Measurements from ENCODE around the gene ICAM5. TPM values are rescaled to one million over a fixed set of nuclear protein-coding genes. Genes with fewer than 3 reads are reported as not detected.

ICAM5 gene
- polyA plus RNA-seq, 1 donor (not counting 4 experiments of a cell fraction or from before 2014, with no cell fraction given): 0.20 TPM

DNA sequence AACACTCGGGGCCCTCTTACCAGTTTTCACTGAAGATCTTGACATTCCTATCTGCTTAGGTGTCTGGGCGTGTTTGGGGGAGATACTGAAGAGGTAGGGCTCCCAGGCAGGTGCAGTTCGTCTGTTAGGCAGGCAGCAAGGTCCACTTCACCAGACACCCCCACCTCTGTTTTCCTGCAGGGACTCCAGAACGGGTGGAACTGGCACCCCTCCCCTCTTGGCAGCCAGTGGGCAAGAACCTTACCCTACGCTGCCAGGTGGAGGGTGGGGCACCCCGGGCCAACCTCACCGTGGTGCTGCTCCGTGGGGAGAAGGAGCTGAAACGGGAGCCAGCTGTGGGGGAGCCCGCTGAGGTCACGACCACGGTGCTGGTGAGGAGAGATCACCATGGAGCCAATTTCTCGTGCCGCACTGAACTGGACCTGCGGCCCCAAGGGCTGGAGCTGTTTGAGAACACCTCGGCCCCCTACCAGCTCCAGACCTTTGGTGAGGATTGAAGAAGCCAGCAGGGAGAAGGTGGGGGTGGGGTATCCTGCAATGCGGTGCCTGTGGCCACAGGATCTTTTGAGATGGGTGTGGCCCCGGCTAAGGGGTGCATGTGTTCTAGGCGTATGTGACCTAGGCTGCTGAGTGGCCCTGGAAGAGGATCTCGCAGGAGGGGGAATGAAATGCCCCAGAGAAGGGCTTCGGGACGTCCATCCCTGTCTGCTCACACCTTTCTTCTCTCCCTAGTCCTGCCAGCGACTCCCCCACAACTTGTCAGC, 6.3 kb upstream of the ICAM5 start:
- no peak for TF ChIP-seq EZH2 (IDR thresholded peaks at IDR 0.05; ENCODE audit: low read length)
- TF ChIP-seq CTCF (optimal IDR thresholded peaks at IDR 0.05 in 1 of 3, IDR thresholded peaks at IDR 0.05 in 1 of 3, conservative IDR thresholded peaks at IDR 0.05 in 1 of 3; ENCODE audit: extremely low read depth in 1 of 3, insufficient read depth in 2 of 3, low read length in 3 of 3): no peak
- peaks cover 10% of the 10 kb centered on the region for H3K27me3 ChIP-seq (ENCODE audit: control insufficient read depth, extremely low read depth, insufficient read depth, low read length)
- dilution Hi-C loops (cut with MboI; ENCODE audit: extremely low pct_ligation_motif_present, low sequenced_read_pairs): no loop called here
- H3K27ac ChIP-seq (ENCODE audit: control insufficient read depth, insufficient read depth, low read length): no peak overlapping the region
- H3K9me1 ChIP-seq (ENCODE audit: control insufficient read depth, extremely low read depth, insufficient read depth, low read length): no peaks in the 10 kb centered on the region
- peaks cover 27% of the 10 kb centered on the region for H3K4me1 ChIP-seq (ENCODE audit: control insufficient read depth, extremely low read depth, insufficient read depth, low read length)
- H2AFZ ChIP-seq (ENCODE audit: control insufficient read depth, low read length): no peak overlapping the region
- H3K9me3 ChIP-seq (ENCODE audit: control insufficient read depth, low read depth, low read length): no peaks in the 10 kb centered on the region
- DNase-seq (ENCODE audit: low read depth, low spot score): no peak
- no peak overlapping the region for H3K9ac ChIP-seq (ENCODE audit: control insufficient read depth, extremely low read depth, insufficient read depth, low read length)
- H3K36me3 ChIP-seq (ENCODE audit: control insufficient read depth in 2 of 2, extremely low read depth in 1 of 2, insufficient read depth in 2 of 2, low read length in 2 of 2): no peaks in the 10 kb centered on the region
- H3K79me2 ChIP-seq (ENCODE audit: control insufficient read depth, insufficient read depth, low read length): no peaks in the 10 kb centered on the region
- peak overlapping the region in 1 of 3 experiments; percentile 9 for H3K4me3 ChIP-seq (ENCODE audit: control insufficient read depth in 2 of 3, extremely low read depth in 1 of 3, insufficient read depth in 2 of 3, low read depth in 1 of 3, low read length in 3 of 3)
- no peaks in the 10 kb centered on the region for H4K20me1 ChIP-seq (ENCODE audit: control insufficient read depth, extremely low read depth, insufficient read depth, low read length)
- H3K4me2 ChIP-seq (ENCODE audit: control insufficient read depth, extremely low read depth, insufficient read depth, low read depth, low read length): peak overlapping the region; percentile 34
- no peak for FAIRE-seq

GRCh38 chr19:10284065-10284959, 5.4 kb upstream of the ICAM5 start:
- no peak overlapping the region for H3K4me3 ChIP-seq (ENCODE audit: control insufficient read depth in 2 of 3, extremely low read depth in 1 of 3, insufficient read depth in 2 of 3, low read depth in 1 of 3, low read length in 3 of 3)
- no peaks in the 10 kb centered on the region for H3K9me3 ChIP-seq (ENCODE audit: control insufficient read depth, low read depth, low read length)
- H2AFZ ChIP-seq (ENCODE audit: control insufficient read depth, low read length): no peak overlapping the region
- H3K9me1 ChIP-seq (ENCODE audit: control insufficient read depth, extremely low read depth, insufficient read depth, low read length): no peaks in the 10 kb centered on the region
- H4K20me1 ChIP-seq (ENCODE audit: control insufficient read depth, extremely low read depth, insufficient read depth, low read length): no peaks in the 10 kb centered on the region
- no peak overlapping the region for H3K9ac ChIP-seq (ENCODE audit: control insufficient read depth, extremely low read depth, insufficient read depth, low read length)
- H3K4me2 ChIP-seq (ENCODE audit: control insufficient read depth, extremely low read depth, insufficient read depth, low read depth, low read length): no peak overlapping the region
- peaks cover 16% of the 10 kb centered on the region for H3K27me3 ChIP-seq (ENCODE audit: control insufficient read depth, extremely low read depth, insufficient read depth, low read length)
- TF ChIP-seq EZH2 (IDR thresholded peaks at IDR 0.05; ENCODE audit: low read length) (no peak), CTCF (optimal IDR thresholded peaks at IDR 0.05 in 1 of 3, IDR thresholded peaks at IDR 0.05 in 1 of 3, conservative IDR thresholded peaks at IDR 0.05 in 1 of 3; ENCODE audit: extremely low read depth in 1 of 3, insufficient read depth in 2 of 3, low read length in 3 of 3) (no peak)
- no peak overlapping the region for H3K27ac ChIP-seq (ENCODE audit: control insufficient read depth, insufficient read depth, low read length)
- no peak for FAIRE-seq
- H3K79me2 ChIP-seq (ENCODE audit: control insufficient read depth, insufficient read depth, low read length): no peaks in the 10 kb centered on the region
- DNase-seq (ENCODE audit: low read depth, low spot score): no peak
- dilution Hi-C loops (cut with MboI; ENCODE audit: extremely low pct_ligation_motif_present, low sequenced_read_pairs): no loop called here
- peaks cover 32% of the 10 kb centered on the region for H3K4me1 ChIP-seq (ENCODE audit: control insufficient read depth, extremely low read depth, insufficient read depth, low read length)
- no peaks in the 10 kb centered on the region for H3K36me3 ChIP-seq (ENCODE audit: control insufficient read depth in 2 of 2, extremely low read depth in 1 of 2, insufficient read depth in 2 of 2, low read length in 2 of 2)

Measured in keratinocyte (primary cell).